Natural killer cell (primary cell): ENCODE measurements around the gene LMBRD1. TPM values are rescaled to one million over a fixed set of nuclear protein-coding genes. Genes with fewer than 3 reads are reported as not detected.
A peak's percentile ranks its signal among the peaks of the same experiment; 100 is the strongest.

Source experiments
- ATAC-seq, 3 donors: fragments of 150-1000 bp in 2 of 3; fragments of 200-7000 bp in 1 of 3; cut with Tn5 transposase; 1 replicate in 1 of 3; 2 replicates in 2 of 3; pipeline ENCODE4 v1.10.0; 2021; ENCODE audit warnings: mild to moderate bottlenecking in 2 of 3, moderate library complexity in 2 of 3
- DNase-seq, 2 donors: peaks; one replicate each; pipeline versions ENCODE4 v3.0.0 to v3.0.0-alpha.2; 2013 to 2021; ENCODE audit warnings: mixed read lengths in 1 of 2
- H3K27ac ChIP-seq: one replicate; pipeline ENCODE4 v1.5.1; 2013; ENCODE audit warnings: mild to moderate bottlenecking, low read length
- H3K27me3 ChIP-seq: one replicate; pipeline ENCODE4 v1.6.1; 2013; ENCODE audit warnings: low read length; ENCODE audit not compliant: control insufficient read depth, insufficient read depth
- H3K36me3 ChIP-seq: one replicate; pipeline ENCODE4 v1.6.1; 2013; ENCODE audit warnings: low read length; ENCODE audit not compliant: control insufficient read depth, insufficient read depth
- H3K4me1 ChIP-seq: one replicate; pipeline ENCODE4 v1.6.1; 2013; ENCODE audit warnings: low read length; ENCODE audit not compliant: control insufficient read depth, insufficient read depth
- H3K4me3 ChIP-seq: one replicate; pipeline ENCODE4 v1.5.1; 2013; ENCODE audit warnings: low read length
- H3K9me3 ChIP-seq: one replicate; pipeline ENCODE4 v1.6.1; 2013; ENCODE audit warnings: low read length; ENCODE audit not compliant: control insufficient read depth, insufficient read depth
- H3K27ac Mint-ChIP-seq, 2 donors: one replicate each; pipeline ENCODE4 v1.8.0; 2022; ENCODE audit warnings: mild to moderate bottlenecking in 2 of 2, mixed read lengths in 2 of 2, moderate library complexity in 1 of 2
- H3K27me3 Mint-ChIP-seq, 2 donors: one replicate each; pipeline ENCODE4 v1.8.0; 2022; ENCODE audit warnings: low read depth in 2 of 2, mixed read lengths in 2 of 2
- H3K36me3 Mint-ChIP-seq: one replicate; pipeline ENCODE4 v1.8.0; 2022; ENCODE audit warnings: mixed read lengths
- H3K4me1 Mint-ChIP-seq, 2 donors: one replicate each; pipeline ENCODE4 v1.8.0; 2022; ENCODE audit warnings: mixed read lengths in 2 of 2
- H3K4me3 Mint-ChIP-seq: one replicate; pipeline ENCODE4 v1.8.0; 2022; ENCODE audit warnings: mild to moderate bottlenecking, moderate library complexity, mixed read lengths
- H3K9me3 Mint-ChIP-seq, 2 donors: one replicate each; pipeline ENCODE4 v1.8.0; 2022; ENCODE audit warnings: mixed read lengths in 2 of 2
- WGBS: methylation state at CpG from one replicate; pipeline ENCODE4 v1.1.7; 2013; ENCODE audit warnings: missing lambda C conversion rate; ENCODE audit not compliant: insufficient coverage; 5-methylcytosine and 5-hydroxymethylcytosine counted together
- intact Hi-C: fragments of 100-400 bp; cut with micrococcal nuclease; formaldehyde crosslinking; loops from one replicate; pipeline ENCODE4 v1.14.2; 2022
- total RNA-seq, 4 donors: library from RNA; stranded (reverse); fragments of 120-200 nt in 1 of 4; gene quantifications; one replicate each; pipeline versions ENCODE4 v1.2.3 to v1.2.4, GENCODE V29; 2013 to 2022
- TF ChIP-seq, protein P1 (sequence below): fragments of 200-600 bp; IDR thresholded peaks from one replicate; pipeline ENCODE4 v1.8.0; 2022; ENCODE audit warnings: antibody characterized with exemption

The LMBRD1 gene
- total RNA-seq, 3 donors from 2014 or later (not counting 1 experiment from before 2014, with no cell fraction given) = 41.0 to 43.1 (median 41.1) TPM

DNA sequence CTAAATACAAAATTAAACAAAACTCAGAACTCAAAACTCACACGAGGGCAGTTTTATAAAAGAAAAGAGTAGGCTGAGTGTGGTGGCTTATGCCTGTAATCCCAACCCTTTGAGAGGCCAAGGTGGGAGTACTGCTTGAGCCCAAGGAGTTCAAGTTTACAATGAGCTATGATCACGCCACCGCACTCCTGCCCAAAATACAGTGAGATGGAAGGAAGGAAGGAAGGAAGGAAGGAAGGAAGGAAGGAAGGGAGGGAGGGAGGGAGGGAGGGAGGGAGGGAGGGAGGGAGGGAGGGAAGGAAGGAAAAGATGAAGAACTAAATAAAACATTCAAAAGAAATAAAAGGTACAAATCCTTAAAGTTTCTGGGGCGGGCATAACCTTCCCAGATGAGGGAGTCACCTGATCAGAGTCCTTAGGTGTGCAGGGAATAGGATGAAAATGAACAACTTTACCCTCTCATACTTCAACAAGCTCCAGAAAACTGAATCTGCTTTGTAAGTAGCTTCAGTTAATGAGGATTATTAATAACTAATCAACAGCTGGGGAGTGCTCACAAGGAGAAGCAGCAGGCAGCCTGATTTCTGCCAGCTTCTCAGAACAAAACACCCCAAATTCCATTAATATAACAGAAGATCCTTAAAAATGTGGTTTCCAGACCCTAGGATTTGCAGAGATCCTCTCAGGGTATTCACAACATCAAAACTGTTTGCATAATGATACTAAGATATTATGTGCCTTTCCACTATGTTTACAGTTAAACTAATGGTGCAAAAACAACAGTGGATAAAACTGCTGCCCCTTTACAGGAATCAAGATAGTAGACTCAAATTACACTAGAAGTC, 21.8 kb downstream of the LMBRD1 start:
- WGBS = 90% methylated on average over 2 of the region's 4 CpGs
- H3K27ac ChIP-seq = no peak overlapping the region
- Mint-ChIP-seq H3K36me3 (no peaks in the 10 kb centered on the region), H3K27ac (peak overlapping the region in 1 of 2 donors; percentile 34), H3K4me3 (no peak overlapping the region), H3K4me1 (peaks cover 57 to 60% of the 10 kb centered on the region in 2 donors), H3K27me3 (no peaks in the 10 kb centered on the region), H3K9me3 (no peaks in the 10 kb centered on the region)
- no peak overlapping the region for H3K4me3 ChIP-seq
- H3K9me3 ChIP-seq = no peaks in the 10 kb centered on the region
- H3K27me3 ChIP-seq = no peaks in the 10 kb centered on the region
- DNase-seq (no peak), ATAC-seq (no peak)
- intact Hi-C loops = no loop called here
- TF ChIP-seq, protein P1, sequence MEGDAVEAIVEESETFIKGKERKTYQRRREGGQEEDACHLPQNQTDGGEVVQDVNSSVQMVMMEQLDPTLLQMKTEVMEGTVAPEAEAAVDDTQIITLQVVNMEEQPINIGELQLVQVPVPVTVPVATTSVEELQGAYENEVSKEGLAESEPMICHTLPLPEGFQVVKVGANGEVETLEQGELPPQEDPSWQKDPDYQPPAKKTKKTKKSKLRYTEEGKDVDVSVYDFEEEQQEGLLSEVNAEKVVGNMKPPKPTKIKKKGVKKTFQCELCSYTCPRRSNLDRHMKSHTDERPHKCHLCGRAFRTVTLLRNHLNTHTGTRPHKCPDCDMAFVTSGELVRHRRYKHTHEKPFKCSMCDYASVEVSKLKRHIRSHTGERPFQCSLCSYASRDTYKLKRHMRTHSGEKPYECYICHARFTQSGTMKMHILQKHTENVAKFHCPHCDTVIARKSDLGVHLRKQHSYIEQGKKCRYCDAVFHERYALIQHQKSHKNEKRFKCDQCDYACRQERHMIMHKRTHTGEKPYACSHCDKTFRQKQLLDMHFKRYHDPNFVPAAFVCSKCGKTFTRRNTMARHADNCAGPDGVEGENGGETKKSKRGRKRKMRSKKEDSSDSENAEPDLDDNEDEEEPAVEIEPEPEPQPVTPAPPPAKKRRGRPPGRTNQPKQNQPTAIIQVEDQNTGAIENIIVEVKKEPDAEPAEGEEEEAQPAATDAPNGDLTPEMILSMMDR = no peak
- peaks cover 9% of the 10 kb centered on the region for H3K36me3 ChIP-seq
- no peaks in the 10 kb centered on the region for H3K4me1 ChIP-seq

DNA sequence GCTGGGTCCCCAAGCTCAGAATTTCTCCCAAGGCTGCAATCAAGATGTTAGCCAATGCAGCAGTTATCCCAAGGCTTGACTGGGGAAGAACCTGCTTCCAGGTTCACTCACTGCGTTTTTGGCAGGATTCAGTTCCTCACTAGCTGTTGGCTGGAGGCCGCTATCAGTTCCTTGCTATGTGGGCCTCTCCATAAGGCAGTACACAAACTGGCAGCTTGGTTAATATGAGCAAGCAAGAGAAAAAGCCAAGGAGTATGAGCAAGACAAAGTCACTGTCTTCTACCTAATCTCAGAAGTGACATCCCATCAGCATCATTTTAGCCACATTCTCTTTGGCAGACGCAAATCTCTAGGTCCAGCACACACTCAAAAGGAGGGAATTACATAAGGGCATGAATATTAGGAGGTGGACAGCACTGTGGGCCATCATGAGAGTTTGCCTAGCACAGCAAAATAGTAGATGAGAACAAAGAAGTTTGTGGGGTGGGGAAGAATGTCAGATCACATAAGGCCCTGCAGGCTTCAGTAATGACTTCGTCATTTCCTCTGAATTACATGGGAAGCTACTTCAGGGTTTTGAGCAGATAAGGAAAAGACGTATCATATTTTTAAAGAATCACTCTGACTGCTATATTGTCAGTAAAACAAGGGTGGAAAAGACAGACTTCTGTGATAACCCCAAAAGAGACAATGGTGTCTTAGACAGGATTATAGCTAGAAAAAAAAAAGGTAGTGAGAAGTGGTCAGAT, 25.5 kb downstream of the LMBRD1 start:
- no peaks in the 10 kb centered on the region for H3K36me3 Mint-ChIP-seq

DNA sequence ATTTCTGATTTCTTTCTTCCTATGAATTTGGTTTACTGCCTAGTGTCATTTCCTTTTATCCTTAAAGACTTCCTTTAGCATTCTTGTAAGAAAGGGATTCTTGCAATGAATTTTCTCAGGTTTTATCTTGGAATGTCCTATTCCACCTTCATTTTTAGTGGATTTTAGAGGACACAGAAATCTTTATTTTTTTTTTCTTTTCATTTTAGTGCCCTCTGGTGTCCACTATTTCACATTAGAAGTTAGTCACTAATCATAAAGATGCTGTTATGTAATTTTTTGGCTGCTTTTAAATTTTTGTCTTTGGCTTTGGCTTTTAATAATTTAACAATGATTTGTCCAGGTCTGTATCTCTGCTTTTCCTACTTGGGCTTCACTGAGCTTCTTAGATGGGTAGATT, 28.1 kb downstream of the LMBRD1 start:
- ATAC-seq (no peak), DNase-seq (no peak)
- no peaks in the 10 kb centered on the region for H3K27me3 Mint-ChIP-seq
- Histone ChIP-seq H3K36me3 (peaks cover 7% of the 10 kb centered on the region), H3K27ac (no peak overlapping the region), H3K9me3 (no peaks in the 10 kb centered on the region), H3K4me3 (no peak overlapping the region), H3K27me3 (no peaks in the 10 kb centered on the region), H3K4me1 (no peaks in the 10 kb centered on the region)
- intact Hi-C loops = no loop called here
- peak overlapping the region in 1 of 2 donors; percentile 44 for H3K27ac Mint-ChIP-seq
- TF ChIP-seq, protein P1 = no peak
- no peak overlapping the region for H3K4me3 Mint-ChIP-seq
- H3K36me3 Mint-ChIP-seq = no peaks in the 10 kb centered on the region
- peaks cover 63 to 69% of the 10 kb centered on the region in 2 donors for H3K4me1 Mint-ChIP-seq
- H3K9me3 Mint-ChIP-seq = peaks cover 0 to 4% of the 10 kb centered on the region in 2 donors

More for the DNA sequence above, 25.5 kb downstream of the LMBRD1 start:
- TF ChIP-seq, protein P1 = no peak
- 95% methylated on average over 5 of the region's 5 CpGs for WGBS
- Histone ChIP-seq H3K36me3 (peaks cover 7% of the 10 kb centered on the region), H3K9me3 (no peaks in the 10 kb centered on the region), H3K27ac (no peak overlapping the region), H3K4me3 (no peak overlapping the region), H3K4me1 (no peaks in the 10 kb centered on the region), H3K27me3 (no peaks in the 10 kb centered on the region)
- ATAC-seq (no peak), DNase-seq (no peak)
- Mint-ChIP-seq H3K4me1 (peaks cover 72 to 75% of the 10 kb centered on the region in 2 donors), H3K9me3 (peaks cover 0 to 4% of the 10 kb centered on the region in 2 donors), H3K4me3 (no peak overlapping the region), H3K27me3 (no peaks in the 10 kb centered on the region), H3K27ac (peak overlapping the region in 1 of 2 donors; percentile 16)
- intact Hi-C loops = no loop called here
